Kasumi-1 (cell line): ENCODE data around the gene CIB4.
A peak's percentile ranks its signal among the peaks of the same experiment; 100 is the strongest.

Source experiments
- DNase-seq, 2 experiments: peaks; one replicate each; lab custom pipeline; 2025; lab: John Stamatoyannopoulos, UW

The CIB4 gene

GRCh38 chr2:26581991-26582842 lies 58.9 kb downstream of the CIB4 start:
- DNase-seq, result no peak

- no peak for DNase-seq
Observed at GRCh38 chr2:26581266-26581990, 59.7 kb downstream of the CIB4 start.

- DNase-seq, result no peak
Observed at GRCh38 chr2:26580751-26581150, 60.4 kb downstream of the CIB4 start.

- DNase-seq, result no peak
Observed at GRCh38 chr2:26580151-26580550, 61.0 kb downstream of the CIB4 start.

GRCh38 chr2:26579723-26580040 lies 61.5 kb downstream of the CIB4 start:
- DNase-seq, result no peak

- DNase-seq, result no peak
Observed at GRCh38 chr2:26579025-26579722, 62.0 kb downstream of the CIB4 start.

- DNase-seq, result no peak
Observed at GRCh38 chr2:26578581-26578980, 62.6 kb downstream of the CIB4 start.

GRCh38 chr2:26578113-26578458 lies 63.1 kb downstream of the CIB4 start:
- DNase-seq, result no peak

- peak; percentile 69 to 78 for DNase-seq
Observed at GRCh38 chr2:26577442-26578112, 63.6 kb downstream of the CIB4 start.

- DNase-seq, result no peak
Observed at GRCh38 chr2:26576565-26577441, 64.4 kb downstream of the CIB4 start.

- DNase-seq, result no peak
Observed at GRCh38 chr2:26575836-26576564, 65.2 kb downstream of the CIB4 start.

- no peak for DNase-seq
Observed at GRCh38 chr2:26574900-26575560, 66.1 kb downstream of the CIB4 start.

GRCh38 chr2:26574066-26574899 lies 66.9 kb downstream of the CIB4 start:
- no peak for DNase-seq

- DNase-seq, result no peak
Observed at GRCh38 chr2:26573241-26573925, 67.8 kb downstream of the CIB4 start.

GRCh38 chr2:26572591-26572990 lies 68.6 kb downstream of the CIB4 start:
- no peak for DNase-seq

GRCh38 chr2:26571316-26571715 lies 69.8 kb downstream of the CIB4 start:
- DNase-seq, result no peak

- DNase-seq, result no peak
Observed at GRCh38 chr2:26570083-26570430, 71.1 kb downstream of the CIB4 start.

GRCh38 chr2:26569216-26570082 lies 71.7 kb downstream of the CIB4 start:
- DNase-seq, result no peak
